NCI-H446 treated with DMSO at 0.1 percent for 48 hours (cell line): ENCODE data around the gene GLOD5.

Source experiments
- DNase-seq: peaks from one replicate; lab custom pipeline; 2025; lab: John Stamatoyannopoulos, UW

The GLOD5 gene

DNA sequence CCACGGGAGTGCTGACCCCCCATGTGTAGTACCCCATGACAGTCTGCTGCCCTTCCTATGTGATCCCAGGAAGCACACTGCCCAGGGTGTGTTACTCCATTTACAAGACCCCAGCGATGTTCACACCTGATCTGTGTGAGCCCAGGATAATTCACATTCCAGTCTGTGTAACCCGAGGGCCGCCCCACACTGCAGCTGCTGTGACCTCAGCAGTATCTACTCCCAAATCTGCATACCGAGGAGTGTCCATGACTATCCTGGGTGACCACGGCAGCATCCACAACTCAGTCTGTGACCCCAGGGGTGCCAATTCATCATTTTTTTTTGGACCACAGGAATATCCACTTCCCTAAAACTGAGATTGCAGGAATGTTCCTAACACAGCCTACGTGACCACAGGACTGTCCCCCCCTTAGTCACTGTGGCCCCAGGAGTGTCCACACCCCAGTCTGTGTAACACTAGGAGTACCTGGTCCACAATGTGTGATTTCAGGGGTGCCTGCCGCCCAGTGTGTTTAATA lies 7.8 kb upstream of the GLOD5 start:
- DNase-seq, result no peak

DNA sequence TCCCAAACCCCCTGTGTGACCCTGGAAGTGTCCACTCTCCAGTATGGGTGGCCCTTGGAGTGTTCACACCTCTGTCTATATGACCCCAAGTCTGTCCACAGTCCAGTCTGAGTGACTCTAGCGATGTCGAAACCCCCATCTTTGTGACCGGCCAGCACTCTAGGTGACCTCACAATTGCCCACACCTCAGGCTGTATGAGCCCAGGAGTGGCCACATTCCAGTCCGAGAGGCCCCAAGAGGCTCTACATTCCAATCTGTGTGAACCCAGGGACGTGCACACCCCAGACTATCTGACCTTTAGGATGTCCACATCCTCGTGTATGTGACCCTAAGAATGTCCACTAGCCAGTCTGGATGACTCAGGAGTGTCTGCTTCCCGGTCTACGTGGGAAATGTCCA lies 7.3 kb upstream of the GLOD5 start:
- no peak for DNase-seq

DNA sequence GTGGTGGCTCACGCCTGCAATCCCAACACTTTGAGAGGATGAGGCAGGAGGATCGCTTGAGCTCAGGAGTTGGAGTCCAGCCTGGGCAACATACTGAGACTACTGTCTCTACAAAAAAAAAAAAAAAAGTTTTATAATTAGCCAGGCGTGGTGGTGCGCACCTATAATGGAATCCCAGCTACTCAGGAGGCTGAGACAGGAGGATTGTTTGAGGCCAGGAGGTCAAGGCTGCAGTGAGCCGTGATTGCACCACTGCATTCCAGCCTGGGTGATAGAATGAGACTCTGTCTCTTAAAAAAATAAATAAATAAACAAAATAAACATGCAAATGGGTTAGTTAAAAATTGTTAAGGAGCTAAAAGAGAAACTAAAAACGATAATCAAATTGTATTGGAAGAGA lies 7.7 kb downstream of the GLOD5 start:
- no peak for DNase-seq

DNA sequence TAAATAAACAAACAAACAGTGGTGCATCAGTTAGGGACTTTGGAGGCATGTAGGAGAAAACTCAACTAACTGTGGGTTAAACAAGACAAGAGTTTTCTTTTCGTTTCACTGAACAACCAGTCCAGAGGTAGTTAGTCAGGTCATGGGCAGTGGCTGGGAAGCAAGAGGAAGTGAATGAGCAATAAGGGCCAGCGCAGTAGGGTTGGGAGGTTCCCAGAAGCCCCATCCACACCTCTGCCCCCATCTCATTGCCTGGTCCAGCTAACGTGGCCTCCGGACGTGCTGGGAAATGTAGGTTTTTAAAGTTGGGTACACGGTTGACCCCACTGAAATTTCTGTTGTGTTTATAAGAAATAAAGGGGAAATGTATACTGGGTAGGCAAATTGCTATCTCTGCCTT lies 8.7 kb downstream of the GLOD5 start:
- DNase-seq, result no peak

DNA sequence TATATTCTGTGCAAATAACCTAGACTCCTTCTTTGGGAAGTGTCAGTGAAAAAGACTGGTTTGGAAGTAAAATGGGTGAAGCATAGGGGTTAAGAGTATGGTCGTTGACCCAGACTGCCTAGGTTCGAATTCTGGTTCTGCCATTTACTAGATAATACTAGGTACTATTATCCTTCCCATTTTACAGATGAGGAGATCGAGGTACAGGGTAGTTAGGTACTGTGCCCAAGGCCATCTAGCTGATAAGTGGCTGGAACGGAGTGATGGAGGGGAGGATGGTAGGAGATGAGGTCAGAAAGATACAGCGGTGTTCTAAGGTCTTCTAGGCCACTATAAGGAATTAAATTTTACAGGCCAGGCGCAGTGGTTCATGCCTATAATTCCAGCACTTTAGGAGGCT lies 11.1 kb downstream of the GLOD5 start:
- DNase-seq, result no peak

DNA sequence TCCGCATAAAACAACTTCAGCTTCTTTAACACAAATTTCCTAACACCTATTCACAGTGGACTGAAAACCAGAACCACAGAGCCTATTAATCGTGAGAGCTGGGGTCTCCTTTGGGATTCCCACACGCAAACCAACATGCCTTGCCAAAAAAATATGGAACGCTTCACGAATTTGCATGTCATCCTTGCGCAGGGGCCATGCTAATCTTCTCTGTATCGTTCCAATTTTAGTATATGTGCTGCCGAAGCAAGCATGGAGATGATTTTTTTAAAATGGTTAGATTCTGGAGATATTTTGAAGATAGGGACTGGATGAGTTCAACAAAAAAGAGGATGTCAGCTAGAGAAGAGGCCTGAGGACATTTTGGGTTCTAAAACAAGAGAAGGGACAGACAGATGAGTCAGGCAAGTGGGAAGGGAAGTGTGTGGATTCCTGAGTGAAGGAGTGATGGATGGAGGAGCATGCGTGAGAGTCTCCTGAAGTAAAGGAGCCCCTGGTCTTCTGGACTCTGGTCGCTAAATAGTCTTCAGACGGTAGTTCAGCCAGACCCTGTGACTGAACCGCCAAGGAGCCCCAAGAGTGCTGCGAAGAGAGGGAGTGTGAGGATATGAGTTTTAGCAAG lies 15.4 kb downstream of the GLOD5 start:
- DNase-seq, result no peak

DNA sequence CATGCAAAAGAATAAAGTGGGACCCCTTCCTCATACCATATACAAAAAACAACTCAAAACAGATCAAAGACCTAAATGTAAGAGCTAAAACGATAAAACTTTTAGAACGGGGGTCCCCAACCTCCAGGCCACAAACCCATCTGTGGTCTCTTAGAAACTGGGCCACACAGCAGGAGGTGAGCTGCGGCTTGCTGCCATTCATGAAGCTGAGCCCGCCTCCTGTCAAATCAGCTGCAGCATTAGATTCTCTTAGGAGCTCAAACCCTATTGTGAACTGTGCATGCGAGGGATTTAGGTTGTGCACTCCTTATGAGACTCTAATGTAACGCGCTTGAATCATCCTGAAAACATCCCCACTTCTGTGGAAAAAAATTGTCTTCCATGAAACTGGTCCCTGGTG lies 17.9 kb downstream of the GLOD5 start:
- no peak for DNase-seq

DNA sequence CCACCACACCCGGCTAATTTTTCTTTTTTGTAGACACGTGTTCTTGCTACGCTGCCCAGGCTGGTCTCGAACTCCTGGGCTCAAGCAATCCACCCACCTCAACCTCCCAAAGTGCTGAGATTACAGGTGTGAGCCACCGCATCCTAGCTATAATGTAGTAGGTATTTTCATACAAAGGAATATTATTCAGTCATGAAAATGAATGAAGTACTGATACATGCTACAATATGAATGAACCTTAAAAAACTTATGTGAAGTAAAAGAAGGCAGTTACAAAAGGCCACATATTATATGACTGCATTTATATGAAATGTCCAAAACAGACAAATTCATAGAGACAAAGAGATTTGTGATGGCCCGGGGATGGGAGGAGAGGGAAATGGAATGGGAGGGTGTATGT lies 20.2 kb downstream of the GLOD5 start:
- DNase-seq, result no peak

DNA sequence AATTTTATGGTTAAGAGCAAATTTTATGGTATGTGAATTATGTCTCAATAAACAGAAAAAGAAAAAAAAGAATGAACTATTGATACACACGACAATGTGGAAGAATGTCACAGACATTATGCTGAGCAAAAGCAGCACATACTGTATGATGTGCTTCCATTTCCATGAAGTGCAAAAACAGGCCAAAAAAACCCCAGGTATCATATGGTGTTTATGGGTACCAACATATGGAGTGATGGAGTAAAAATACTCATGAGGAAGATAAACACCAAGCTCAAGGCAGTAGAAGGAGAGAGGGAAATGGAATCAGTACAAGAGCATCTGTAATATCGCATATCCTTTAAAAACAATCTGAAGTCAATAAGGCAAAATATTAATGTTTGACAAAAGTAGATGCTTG lies 20.7 kb downstream of the GLOD5 start:
- DNase-seq, result no peak

DNA sequence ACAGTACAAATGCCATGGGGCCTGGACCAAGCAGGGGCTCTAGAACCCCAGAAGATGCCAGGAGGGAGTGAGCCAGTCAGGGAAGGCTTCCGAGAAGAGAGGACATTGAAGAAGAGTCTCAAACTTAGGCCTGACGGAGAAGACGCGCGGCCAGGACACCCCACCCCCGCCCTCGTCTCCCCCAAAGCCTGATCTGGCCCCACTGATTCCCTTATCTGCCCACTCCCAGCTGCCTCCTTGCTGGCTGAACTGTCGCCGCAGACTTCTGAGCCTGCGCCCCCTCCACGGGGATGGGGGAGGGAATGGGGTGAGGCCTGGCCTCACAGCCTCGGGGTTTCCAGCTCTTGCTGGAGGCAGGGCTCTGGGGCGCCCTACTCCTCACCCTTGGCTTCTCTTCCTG lies 21.2 kb downstream of the GLOD5 start:
- DNase-seq, result no peak

DNA sequence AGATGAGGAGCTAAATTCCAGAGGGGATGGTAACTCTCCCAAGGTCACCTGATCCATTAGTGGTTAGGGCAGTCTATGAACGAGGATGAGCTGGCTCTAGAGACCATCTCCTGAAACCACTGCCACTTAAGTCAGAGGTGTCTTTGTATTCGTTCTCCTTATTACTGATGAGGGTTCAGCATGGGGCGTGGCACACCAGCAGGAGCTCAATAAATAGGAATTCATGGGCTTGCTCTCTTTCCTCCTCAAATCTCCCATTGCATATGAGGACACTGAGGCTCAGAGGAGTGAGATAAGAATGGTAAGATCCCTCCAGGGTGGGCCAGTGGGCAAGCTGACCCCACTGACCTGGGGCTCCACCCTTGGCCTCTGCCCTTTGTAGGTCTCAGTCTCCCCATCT lies 23.2 kb downstream of the GLOD5 start:
- DNase-seq, result no peak

DNA sequence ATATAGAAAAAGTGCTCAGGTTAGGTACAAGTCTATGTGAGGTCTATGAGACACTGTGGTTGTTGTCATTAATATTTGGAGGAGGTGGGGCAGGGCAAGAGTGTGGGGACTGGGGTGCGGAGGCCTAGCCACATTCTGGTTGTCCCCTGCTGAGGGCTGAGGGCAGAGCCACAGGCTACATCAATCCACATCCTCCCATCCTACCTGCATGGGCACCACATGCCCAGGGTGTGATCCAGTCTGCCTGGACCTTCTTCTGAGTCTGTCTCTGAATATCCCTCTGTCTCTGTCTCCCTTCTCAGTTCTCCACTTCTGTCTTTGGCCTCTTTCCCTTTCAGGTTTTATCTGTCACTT lies 23.6 kb downstream of the GLOD5 start:
- DNase-seq, result no peak

DNA sequence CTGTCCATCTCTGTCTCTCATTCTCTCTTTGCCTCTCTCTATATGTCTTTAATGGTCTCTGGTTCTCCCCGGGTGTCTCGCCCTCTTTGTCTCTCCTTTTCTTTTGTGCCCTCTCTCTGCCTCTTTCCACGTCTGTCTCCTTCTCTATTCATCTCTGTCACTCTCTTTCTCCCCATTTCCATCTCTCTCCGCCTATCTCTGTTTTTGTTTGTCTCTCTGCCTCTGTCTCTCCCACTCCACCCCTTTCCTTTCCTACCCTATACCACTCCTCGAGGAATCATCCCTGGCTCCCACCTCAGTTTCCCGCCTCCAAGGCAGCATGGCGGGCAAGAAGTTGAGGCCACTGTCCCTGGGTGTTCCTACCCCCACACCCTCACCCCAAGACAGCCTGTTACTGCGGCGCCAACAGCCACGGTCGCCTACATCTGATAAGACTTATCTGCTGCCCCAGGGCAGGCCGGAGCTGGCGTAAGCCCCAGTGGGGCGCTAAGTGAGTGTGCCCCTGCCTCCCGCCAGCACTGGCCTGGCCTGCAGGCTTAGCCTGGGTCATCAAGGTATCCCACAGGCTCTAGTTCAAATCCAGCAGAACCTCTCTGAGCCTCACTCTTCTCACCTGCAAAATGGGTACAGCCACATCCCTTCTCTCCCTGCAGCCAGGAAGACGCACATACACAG lies 24.1 kb downstream of the GLOD5 start:
- DNase-seq, result no peak

DNA sequence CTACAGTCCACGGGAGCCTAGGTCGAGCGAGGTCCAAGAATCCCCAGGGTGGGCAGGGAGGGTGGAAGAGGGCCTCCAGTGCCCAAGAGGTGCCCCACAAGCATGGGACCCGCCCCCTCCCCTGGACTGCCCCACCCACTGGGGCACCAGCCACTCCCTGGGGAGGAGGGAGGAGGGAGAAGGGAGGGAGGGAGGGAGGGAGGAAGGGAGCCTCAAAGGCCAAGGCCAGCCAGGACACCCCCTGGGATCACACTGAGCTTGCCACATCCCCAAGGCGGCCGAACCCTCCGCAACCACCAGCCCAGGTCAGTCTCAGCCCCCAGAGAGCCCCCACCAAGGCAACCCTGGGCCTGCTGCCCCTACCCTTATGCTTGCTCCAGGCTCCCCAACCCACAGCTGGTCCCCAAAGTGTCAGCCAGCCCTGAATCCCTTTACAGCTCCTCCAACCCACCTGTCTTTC lies 24.8 kb downstream of the GLOD5 start, which contains the start of gene GATA1:
Gene GATA1 (plus strand): TSS at position 250 of the 460 bp plus-strand sequence. CDS start 4,520 bp downstream, outside the sequence.
- no peak for DNase-seq

DNA sequence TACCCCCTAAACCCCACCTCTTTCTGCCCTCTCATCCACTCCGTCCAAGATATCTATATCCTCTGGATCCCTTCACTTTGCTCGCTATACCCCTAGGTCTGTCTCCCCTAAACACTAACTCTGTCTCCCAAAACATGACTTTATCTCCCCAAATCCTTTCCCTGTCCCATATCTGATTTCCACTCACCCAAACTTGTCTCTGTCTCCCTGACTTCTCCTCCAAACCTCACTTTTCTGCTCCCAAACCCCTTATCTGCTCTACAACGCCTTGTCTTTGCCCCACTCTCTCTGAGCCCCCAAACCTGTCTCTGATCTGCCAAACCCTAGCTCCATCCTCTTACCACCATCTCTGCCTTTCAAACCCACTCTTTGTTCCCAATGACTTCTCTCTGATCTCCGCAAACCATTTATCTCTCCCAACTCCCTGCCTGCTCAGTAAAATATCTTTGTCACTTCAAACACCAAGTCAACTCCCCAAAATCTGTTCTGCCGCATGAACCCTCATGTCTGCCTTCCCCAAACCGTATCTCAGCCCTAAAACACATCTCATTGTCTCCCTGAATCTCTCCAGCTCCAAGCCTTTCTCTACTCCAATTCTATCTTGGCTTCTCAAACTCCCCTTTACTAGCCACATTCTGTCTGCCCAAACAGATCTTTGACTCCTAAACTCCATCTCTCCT lies 25.4 kb downstream of the GLOD5 start:
- no peak for DNase-seq

DNA sequence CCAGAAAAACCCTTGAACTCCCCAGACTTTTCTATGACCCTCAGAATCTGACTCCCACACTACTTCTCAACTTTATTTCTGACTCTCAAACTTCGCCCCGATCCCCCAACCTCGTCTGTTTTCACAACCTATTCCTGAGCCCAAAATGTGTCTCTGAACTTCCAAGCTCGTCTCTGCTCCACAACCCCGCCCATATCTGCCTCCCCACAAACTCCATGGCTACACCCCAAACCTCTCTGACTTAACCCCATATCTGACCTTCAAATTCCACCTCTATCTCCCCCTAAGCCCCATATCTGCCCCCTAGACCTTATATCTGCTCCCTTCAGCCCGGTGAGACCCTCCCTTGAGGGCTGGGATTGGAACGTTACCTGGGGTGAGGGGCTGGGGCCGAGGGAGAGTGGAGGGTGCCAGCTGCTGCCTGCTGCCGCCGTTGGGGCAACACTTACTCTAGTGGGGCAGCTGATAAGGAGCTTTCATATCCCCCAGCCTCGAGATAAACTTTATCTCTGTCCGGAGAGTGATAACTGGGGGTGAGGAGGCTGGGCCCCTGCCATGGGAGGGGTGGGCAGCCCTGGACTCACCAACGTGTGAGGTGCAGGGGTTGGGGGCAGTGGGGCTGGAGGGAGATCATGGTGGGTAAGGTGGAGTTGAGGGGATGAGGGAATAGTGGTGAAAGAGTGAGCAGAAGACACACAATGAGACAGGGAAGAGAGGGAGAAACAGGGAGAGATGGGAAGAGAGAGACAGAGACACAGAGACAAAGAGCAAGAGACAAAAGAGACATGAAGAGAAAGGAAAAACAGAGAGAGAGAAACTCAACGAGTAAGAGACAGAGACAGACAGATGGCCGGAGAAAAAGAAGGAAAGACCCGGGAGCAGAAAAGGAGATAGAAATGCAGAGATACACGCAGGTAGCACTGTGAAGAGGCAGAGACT lies 26.2 kb downstream of the GLOD5 start:
- no peak for DNase-seq

DNA sequence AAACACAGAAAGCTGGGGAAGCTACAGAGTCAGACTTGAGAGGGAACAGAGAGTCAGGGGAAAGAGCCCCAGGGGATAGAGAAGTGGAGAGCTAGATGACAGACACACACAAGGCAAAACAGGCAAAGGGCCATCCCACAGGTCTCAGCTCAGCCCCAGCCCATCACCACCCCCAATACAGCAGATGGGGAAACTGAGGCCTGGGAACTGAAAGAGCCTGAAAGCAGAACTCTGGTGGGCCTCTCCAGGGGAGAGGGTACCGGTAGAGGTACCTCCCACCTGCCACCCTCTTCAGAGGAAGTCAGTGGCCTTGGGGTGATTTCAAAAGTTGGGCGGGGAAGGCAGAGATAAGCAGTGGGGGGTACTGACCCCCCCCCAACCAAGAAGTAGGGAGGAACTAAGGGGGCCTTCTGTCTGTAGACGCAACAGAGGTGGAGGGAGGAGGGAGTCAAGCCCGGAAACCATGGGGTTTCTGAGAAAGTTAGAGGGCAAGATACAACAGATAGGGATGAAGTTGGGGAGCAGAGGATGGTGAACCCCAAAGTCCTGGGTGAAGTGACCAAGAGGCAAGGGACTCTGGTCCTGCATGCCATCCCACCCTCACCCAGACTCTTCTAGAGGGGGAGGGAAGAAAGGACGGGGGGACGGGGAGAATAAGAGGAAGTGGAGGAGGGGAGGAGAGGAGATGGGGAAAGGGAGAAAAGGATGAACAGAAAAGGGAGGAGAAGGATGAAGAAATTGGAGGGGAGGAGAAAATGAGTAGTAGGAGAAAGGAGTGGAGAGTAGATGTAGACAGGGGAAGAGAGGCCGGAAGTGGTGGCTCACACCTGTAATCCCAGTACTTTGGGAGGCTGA lies 28.0 kb downstream of the GLOD5 start:
- DNase-seq, result no peak

DNA sequence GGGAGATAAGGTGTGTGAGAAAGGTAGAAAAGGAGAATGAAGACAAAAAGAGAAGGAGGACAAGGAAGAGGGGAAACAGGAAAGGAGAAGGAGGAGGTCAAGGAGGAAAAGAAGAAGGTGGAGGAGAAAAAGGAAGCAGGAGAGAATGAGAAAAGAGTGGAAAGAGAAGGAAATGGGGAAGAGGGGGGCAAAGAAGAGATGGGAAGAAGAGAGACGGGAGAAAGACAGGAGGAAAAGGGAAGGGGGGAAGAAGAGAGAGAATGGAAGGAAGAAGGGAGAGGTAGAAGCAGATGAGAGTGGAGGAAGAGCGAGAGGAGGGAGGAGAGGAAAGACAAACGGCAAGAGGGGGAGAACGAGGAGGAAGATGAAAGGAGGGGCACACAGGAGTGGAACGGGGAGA lies 28.9 kb downstream of the GLOD5 start:
- no peak for DNase-seq

DNA sequence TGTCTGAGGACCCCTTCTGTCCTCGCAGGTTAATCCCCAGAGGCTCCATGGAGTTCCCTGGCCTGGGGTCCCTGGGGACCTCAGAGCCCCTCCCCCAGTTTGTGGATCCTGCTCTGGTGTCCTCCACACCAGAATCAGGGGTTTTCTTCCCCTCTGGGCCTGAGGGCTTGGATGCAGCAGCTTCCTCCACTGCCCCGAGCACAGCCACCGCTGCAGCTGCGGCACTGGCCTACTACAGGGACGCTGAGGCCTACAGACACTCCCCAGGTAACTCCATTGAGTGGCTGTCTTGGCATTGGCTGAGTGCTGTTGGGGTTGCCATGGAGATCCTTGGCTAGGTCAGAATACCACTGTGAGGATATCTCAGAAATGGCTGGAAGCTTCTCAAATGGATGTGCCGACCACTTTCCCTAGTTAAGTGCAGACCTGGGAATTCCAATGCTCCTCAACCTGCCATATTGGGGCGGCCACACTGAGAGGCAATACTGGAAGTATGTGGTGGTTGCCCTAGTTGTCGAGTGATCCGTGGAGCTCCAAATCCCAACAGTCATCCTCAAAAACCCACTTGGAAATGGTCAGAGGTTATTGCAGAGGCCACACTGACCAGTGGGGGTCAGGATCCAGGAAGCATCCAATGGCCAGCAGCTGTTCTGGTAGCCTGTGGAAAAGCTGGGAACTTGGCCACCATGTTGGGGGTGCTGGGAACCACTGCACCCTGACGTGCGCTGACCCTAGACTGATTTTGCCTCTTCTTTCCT lies 29.7 kb downstream of the GLOD5 start:
- DNase-seq, result no peak

DNA sequence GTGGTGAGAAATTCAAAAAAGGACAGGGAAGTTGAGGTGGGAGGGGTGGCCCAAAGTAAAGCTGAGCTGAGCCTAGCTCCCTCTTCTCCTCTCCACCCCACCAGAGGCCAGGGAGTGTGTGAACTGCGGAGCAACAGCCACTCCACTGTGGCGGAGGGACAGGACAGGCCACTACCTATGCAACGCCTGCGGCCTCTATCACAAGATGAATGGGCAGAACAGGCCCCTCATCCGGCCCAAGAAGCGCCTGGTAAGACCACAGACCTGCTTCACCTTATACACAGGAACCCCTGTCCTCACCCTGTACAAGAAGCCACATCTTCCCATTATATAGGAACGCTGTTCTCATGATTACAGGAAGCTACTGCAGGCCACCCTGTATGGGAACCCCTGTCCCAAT lies 30.7 kb downstream of the GLOD5 start:
- DNase-seq, result no peak
